Right cardiac atrium (tissue), 5 donors: ENCODE results near the gene ARHGEF39. TPM values are rescaled to one million over a fixed set of nuclear protein-coding genes. Genes with fewer than 3 reads are reported as not detected.

ENCODE experiments used
- ATAC-seq, 2 donors: fragments of 200-7000 bp; cut with Tn5 transposase; one replicate each; pipeline versions ENCODE4 v1.8.0 to v1.9.1; 2020; ENCODE audit warnings: moderate library complexity in 2 of 2, mild to moderate bottlenecking in 1 of 2
- DNase-seq, 3 donors: peaks; one replicate each; pipeline ENCODE4 v3.0.0-alpha.2; 2020
- H3K27ac ChIP-seq: one replicate; pipeline ENCODE4 v1.5.1; 2013; ENCODE audit warnings: mild to moderate bottlenecking, low read length, control low read depth, moderate library complexity
- H3K27me3 ChIP-seq: one replicate; pipeline ENCODE4 v1.6.1; 2013; ENCODE audit not compliant: control insufficient read depth, insufficient read depth
- H3K4me1 ChIP-seq: one replicate; pipeline ENCODE4 v1.6.1; 2013; ENCODE audit warnings: low read length; ENCODE audit not compliant: control insufficient read depth, insufficient read depth
- H3K4me3 ChIP-seq: one replicate; pipeline ENCODE4 v1.5.1; 2013; ENCODE audit warnings: low read length, control low read depth
- H3K9me3 ChIP-seq: one replicate; pipeline ENCODE4 v1.6.1; 2013; ENCODE audit warnings: low read length; ENCODE audit not compliant: control insufficient read depth
- WGBS: extraction: QIAGEN DNeasy Blood & Tissue Kit; methylation state at CpG from one replicate; pipeline ENCODE4 v1.1.7; 2013; 5-methylcytosine and 5-hydroxymethylcytosine counted together
- intact Hi-C, 4 donors: fragments of 100-400 bp; cut with DNase I; formaldehyde crosslinking; loops; one replicate each; pipeline versions ENCODE4 v1.11.0 to v1.14.0; 2022 to 2023
- polyA plus RNA-seq: library from polyadenylated mRNA; stranded (reverse); fragments of 200-250 nt; gene quantifications from one replicate; pipeline ENCODE4 v1.2.3, GENCODE V29; 2013
- total RNA-seq, 4 donors: library from RNA; stranded (reverse); fragmentation: NEBNext Ultra II Directional; extraction: Animal tissue kit (Norgen Biotek cat#: 25700); gene quantifications; one replicate each; pipeline ENCODE4 v1.2.1, GENCODE V29; 2021
- donor health status: healthy with polysubstance abuse.
- donor health status: DM: no; HTN: yes; CAD: no.
- donor health status: DM: no; HTN: no; CAD: no.
- donor health status: DM: no; HTN: yes; CAD: no; lungs with severe emphysema.
- donor health status: DM: yes; HTN: yes; CAD: no.

ARHGEF39 gene
- total and polyA plus RNA-seq, 5 donors, result 0.29 to 0.52 (median 0.42) TPM; not detected in 1

GRCh38 chr9:35705372-35705771 lies 40.4 kb upstream of the ARHGEF39 start:
- Histone ChIP-seq H3K4me1 (no peaks in the 10 kb centered on the region), H3K27ac (no peak overlapping the region), H3K27me3 (no peaks in the 10 kb centered on the region), H3K4me3 (no peak overlapping the region), H3K9me3 (no peaks in the 10 kb centered on the region)
- ATAC-seq (no peak), DNase-seq (no peak)
- intact Hi-C loops, result no loop called here
- WGBS, result 69% methylated on average over 8 of the region's 8 CpGs

GRCh38 chr9:35703906-35704672 lies 39.1 kb upstream of the ARHGEF39 start:
- H3K9me3 ChIP-seq, result no peaks in the 10 kb centered on the region
- no peaks in the 10 kb centered on the region for H3K4me1 ChIP-seq
- DNase-seq, result peak in 2 of 3 donors; percentile 72 to 84
- no peak overlapping the region for H3K4me3 ChIP-seq
- intact Hi-C loops, result no loop called here
- 88% methylated on average over 26 of the region's 26 CpGs for WGBS
- no peak overlapping the region for H3K27ac ChIP-seq
- ATAC-seq, result peak; percentile 13 to 37
- no peaks in the 10 kb centered on the region for H3K27me3 ChIP-seq

- intact Hi-C loops, result no loop called here
- DNase-seq, result no peak
- Histone ChIP-seq H3K27ac (no peak overlapping the region), H3K27me3 (no peaks in the 10 kb centered on the region), H3K4me1 (no peaks in the 10 kb centered on the region), H3K9me3 (no peaks in the 10 kb centered on the region), H3K4me3 (no peak overlapping the region)
- no peak for ATAC-seq
- 93% methylated on average over 7 of the region's 7 CpGs for WGBS
Measured at GRCh38 chr9:35702696-35703095, 37.7 kb upstream of the ARHGEF39 start.

DNA sequence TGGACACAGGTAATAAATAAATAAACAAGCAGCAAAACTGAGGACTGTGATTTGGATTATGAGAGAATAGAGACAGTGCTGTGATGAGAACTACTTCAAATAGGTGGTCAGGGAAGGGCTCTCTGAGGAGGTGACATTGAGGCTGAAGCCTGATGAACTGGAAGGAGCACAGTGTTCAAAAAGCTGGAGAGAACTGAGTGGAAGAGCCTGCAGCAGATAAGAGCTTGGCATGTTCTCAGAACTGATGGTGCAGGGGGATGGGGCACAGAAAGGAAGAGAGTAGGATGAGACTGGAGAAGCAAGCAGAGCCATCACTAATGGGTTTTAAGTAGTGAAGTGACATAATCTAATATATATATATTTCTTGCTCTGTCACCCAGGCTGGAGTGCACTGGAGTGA lies 35.9 kb upstream of the ARHGEF39 start:
- no peak overlapping the region for H3K4me3 ChIP-seq
- no peaks in the 10 kb centered on the region for H3K4me1 ChIP-seq
- intact Hi-C loops, result no loop called here
- H3K27ac ChIP-seq, result no peak overlapping the region
- no peaks in the 10 kb centered on the region for H3K27me3 ChIP-seq
- no peaks in the 10 kb centered on the region for H3K9me3 ChIP-seq
- ATAC-seq (peak in 1 of 2 donors; percentile 53), DNase-seq (no peak)

GRCh38 chr9:35700031-35700430 lies 35.0 kb upstream of the ARHGEF39 start:
- 81% methylated on average over 11 of the region's 11 CpGs for WGBS
- no peaks in the 10 kb centered on the region for H3K4me1 ChIP-seq
- DNase-seq (no peak), ATAC-seq (no peak)
- no peaks in the 10 kb centered on the region for H3K9me3 ChIP-seq
- no peak overlapping the region for H3K4me3 ChIP-seq
- no peak overlapping the region for H3K27ac ChIP-seq
- intact Hi-C loops, result no loop called here
- no peaks in the 10 kb centered on the region for H3K27me3 ChIP-seq

GRCh38 chr9:35698231-35698630 lies 33.2 kb upstream of the ARHGEF39 start:
- Histone ChIP-seq H3K9me3 (no peaks in the 10 kb centered on the region), H3K4me3 (no peak overlapping the region), H3K27me3 (no peaks in the 10 kb centered on the region), H3K27ac (no peak overlapping the region), H3K4me1 (no peaks in the 10 kb centered on the region)
- intact Hi-C loops, result loop anchor here in 1 of 4 donors (5.0 kb wide), 1 partner anchor 36 kb away; no protein-coding TSS in a partner anchor
- 90% methylated on average over 5 of the region's 5 CpGs for WGBS
- ATAC-seq (no peak), DNase-seq (no peak)

- intact Hi-C loops, result loop anchor here in 1 of 4 donors (5.0 kb wide), 1 partner anchor 35 kb away; no protein-coding TSS in a partner anchor
- H3K4me3 ChIP-seq, result no peak overlapping the region
- 76% methylated on average over 14 of the region's 14 CpGs for WGBS
- no peaks in the 10 kb centered on the region for H3K27me3 ChIP-seq
- no peaks in the 10 kb centered on the region for H3K9me3 ChIP-seq
- ATAC-seq (peak; percentile 18 to 26), DNase-seq (no peak)
- H3K27ac ChIP-seq, result no peak overlapping the region
- H3K4me1 ChIP-seq, result no peaks in the 10 kb centered on the region
Measured at GRCh38 chr9:35697486-35697885, 32.5 kb upstream of the ARHGEF39 start.

DNA sequence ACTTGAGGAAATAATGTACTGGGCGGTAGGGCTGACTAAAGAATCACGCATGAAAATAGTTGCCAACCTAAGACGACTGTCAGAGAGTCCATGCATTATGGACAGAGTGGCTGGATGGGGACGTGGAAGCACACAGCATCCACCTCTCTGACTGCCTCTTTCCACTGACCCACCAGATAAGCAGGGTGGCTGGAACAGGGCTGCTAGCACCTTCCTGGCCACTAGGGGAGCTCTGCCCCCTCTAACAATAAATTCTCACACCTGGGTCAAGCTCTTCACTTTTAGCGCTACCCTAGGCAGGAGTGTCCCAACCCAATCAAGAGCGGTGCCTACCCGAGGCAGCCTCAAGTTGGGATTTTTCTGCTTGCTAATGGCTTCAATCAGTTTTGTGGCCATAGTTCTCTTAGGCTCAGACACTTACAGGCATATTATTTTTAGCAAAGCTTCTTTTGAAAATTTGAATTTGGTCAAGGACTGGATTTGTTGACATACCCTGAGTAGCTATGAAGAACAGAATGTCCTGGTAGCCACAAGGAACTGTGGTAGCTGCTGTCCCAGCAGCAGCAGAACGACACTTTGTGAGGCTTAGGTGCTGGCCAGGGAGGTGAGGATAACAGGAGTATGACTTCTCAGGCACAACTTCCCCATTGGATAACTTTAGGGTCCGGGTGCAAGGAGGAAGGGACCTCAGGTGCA lies 31.7 kb upstream of the ARHGEF39 start:
- 38% methylated on average over 9 of the region's 9 CpGs for WGBS

GRCh38 chr9:35695943-35696401 lies 31.0 kb upstream of the ARHGEF39 start:
- no peak for DNase-seq
- 92% methylated on average over 3 of the region's 3 CpGs for WGBS
- Histone ChIP-seq H3K27me3 (no peaks in the 10 kb centered on the region), H3K4me3 (no peak overlapping the region), H3K9me3 (no peaks in the 10 kb centered on the region), H3K4me1 (no peaks in the 10 kb centered on the region), H3K27ac (no peak overlapping the region)
- ATAC-seq, result no peak
- intact Hi-C loops, result loop anchor here in 1 of 4 donors (5.0 kb wide), 1 partner anchor 34 kb away; no protein-coding TSS in a partner anchor

More for the DNA sequence above, 31.7 kb upstream of the ARHGEF39 start:
- intact Hi-C loops, result loop anchor here in 1 of 4 donors (5.0 kb wide), 1 partner anchor 34 kb away; no protein-coding TSS in a partner anchor
- ATAC-seq (peak; percentile 68 to 71), DNase-seq (peak; percentile 61 to 81 (median 77))
- H3K27me3 ChIP-seq, result no peaks in the 10 kb centered on the region
- no peaks in the 10 kb centered on the region for H3K9me3 ChIP-seq
- H3K4me1 ChIP-seq, result no peaks in the 10 kb centered on the region
- H3K27ac ChIP-seq, result peak overlapping the region; percentile 6
- no peak overlapping the region for H3K4me3 ChIP-seq

DNA sequence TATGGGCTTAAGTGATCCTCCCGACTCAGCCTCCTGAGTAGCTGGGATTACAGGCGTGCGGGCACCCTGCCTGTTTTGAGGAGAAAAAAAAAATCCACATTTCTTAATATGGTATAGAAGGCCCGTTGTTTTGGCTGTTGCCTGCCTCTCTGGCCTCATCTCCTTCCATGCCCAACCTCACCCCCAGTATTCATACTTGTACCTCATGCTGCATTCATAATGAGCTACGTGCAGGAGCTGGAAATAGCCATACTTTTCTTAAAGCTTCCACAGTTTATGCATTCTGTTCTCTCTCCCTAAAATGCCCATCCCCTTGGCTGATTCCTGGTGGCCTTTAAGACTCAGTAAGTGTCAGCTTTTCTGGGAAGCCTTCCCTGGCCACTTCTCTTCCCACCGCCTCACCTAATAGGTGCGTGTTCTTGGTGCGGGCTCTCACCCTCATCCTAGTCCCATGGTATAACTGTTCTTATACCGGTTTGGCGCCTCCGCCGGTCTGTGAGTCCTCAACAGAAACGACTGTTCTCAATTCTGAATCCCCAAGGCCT lies 26.8 kb upstream of the ARHGEF39 start:
- ATAC-seq, result no peak
- Histone ChIP-seq H3K27ac (peak overlapping the region; percentile 21), H3K4me1 (no peaks in the 10 kb centered on the region), H3K27me3 (no peaks in the 10 kb centered on the region), H3K4me3 (no peak overlapping the region), H3K9me3 (no peaks in the 10 kb centered on the region)
- DNase-seq, result no peak
- WGBS, result 69% methylated on average over 13 of the region's 13 CpGs
- intact Hi-C loops, result loop anchor here in 1 of 4 donors (5.0 kb wide), 1 partner anchor 35 kb away; no protein-coding TSS in a partner anchor

DNA sequence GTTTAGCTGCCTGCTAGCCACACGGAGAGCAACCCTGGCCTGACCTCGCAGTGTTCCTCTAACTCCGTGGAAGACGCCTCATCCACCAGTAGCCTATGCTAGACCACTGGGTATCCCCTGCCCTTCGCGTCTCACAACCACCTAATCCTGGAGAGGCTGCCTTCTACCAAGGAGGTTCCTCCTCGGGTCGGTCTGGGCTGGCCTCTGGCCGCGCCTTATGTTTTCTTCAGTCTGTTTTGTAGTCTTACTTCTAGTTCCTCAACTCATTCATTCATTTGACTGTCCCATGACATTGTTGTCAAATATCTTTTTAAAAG lies 26.3 kb upstream of the ARHGEF39 start:
- Histone ChIP-seq H3K9me3 (no peaks in the 10 kb centered on the region), H3K4me1 (no peaks in the 10 kb centered on the region), H3K4me3 (peak overlapping the region; percentile 70), H3K27me3 (no peaks in the 10 kb centered on the region), H3K27ac (peak overlapping the region; percentile 93)
- intact Hi-C loops, result loop anchor here in 1 of 4 donors (5.0 kb wide), 1 partner anchor 36 kb away; no protein-coding TSS in a partner anchor
- WGBS, result 15% methylated on average over 10 of the region's 10 CpGs
- ATAC-seq (no peak), DNase-seq (no peak)
